ACC112 (cell line): ENCODE results near the gene MEF2B.

Experiments
- H2AFZ ChIP-seq: fragments of 200-600 bp; sonication (generic); one replicate; pipeline ENCODE4 v1.6.0; 2017; ENCODE audit warnings: antibody characterized with exemption, low read length; ENCODE audit not compliant: unreplicated experiment
- H3K27ac ChIP-seq: fragments of 200-600 bp; sonication (generic); 2 replicates; pipeline ENCODE4 v1.5.1; 2014; ENCODE audit warnings: low read depth, mild to moderate bottlenecking, antibody characterized with exemption, low read length, moderate library complexity
- H3K27me3 ChIP-seq: fragments of 200-600 bp; sonication (generic); 2 replicates; pipeline ENCODE4 v1.6.1; 2014; ENCODE audit warnings: mild to moderate bottlenecking, antibody characterized with exemption, low read length, moderate library complexity, mixed read lengths; ENCODE audit not compliant: insufficient read depth
- H3K36me3 ChIP-seq: fragments of 200-600 bp; sonication (generic); 2 replicates; pipeline ENCODE4 v1.6.1; 2016; ENCODE audit warnings: mild to moderate bottlenecking, antibody characterized with exemption, low read length, moderate library complexity, mixed read lengths; ENCODE audit not compliant: insufficient read depth
- H3K4me1 ChIP-seq: fragments of 200-600 bp; sonication (generic); one replicate; pipeline ENCODE4 v1.6.1; 2016; ENCODE audit warnings: low read length, mixed read lengths; ENCODE audit not compliant: insufficient read depth, unreplicated experiment, control insufficient read depth
- H3K4me3 ChIP-seq: fragments of 200-600 bp; sonication (generic); 2 replicates; pipeline ENCODE4 v1.5.1; 2014; ENCODE audit warnings: mild to moderate bottlenecking, low read depth, low read length
- H3K79me2 ChIP-seq: fragments of 200-600 bp; sonication (generic); one replicate; pipeline ENCODE4 v1.6.0; 2016; ENCODE audit warnings: low read length; ENCODE audit not compliant: control insufficient read depth, unreplicated experiment, insufficient read depth

Gene MEF2B

GRCh38 chr19:19170873-19171672 is 1.0 kb upstream of the MEF2B start:
- Histone ChIP-seq H3K4me3 (no peak overlapping the region), H3K36me3 (no peaks in the 10 kb centered on the region), H3K27me3 (no peaks in the 10 kb centered on the region), H3K79me2 (no peaks in the 10 kb centered on the region), H2AFZ (no peak overlapping the region), H3K27ac (no peak overlapping the region), H3K4me1 (peaks cover 7% of the 10 kb centered on the region)

- Histone ChIP-seq H3K4me1 (peaks cover 7% of the 10 kb centered on the region), H3K4me3 (no peak overlapping the region), H3K27ac (no peak overlapping the region), H3K79me2 (no peaks in the 10 kb centered on the region), H3K36me3 (no peaks in the 10 kb centered on the region), H3K27me3 (no peaks in the 10 kb centered on the region), H2AFZ (no peak overlapping the region)
These were observed 619 bp downstream of the MEF2B start for GRCh38 chr19:19169236-19170052.

GRCh38 chr19:19167612-19168011 is 2.5 kb downstream of the MEF2B start:
- Histone ChIP-seq H3K4me1 (peaks cover 7% of the 10 kb centered on the region), H3K27ac (no peak overlapping the region), H3K36me3 (no peaks in the 10 kb centered on the region), H3K27me3 (no peaks in the 10 kb centered on the region), H3K79me2 (no peaks in the 10 kb centered on the region), H2AFZ (no peak overlapping the region), H3K4me3 (no peak overlapping the region)

- Histone ChIP-seq H3K79me2 (no peaks in the 10 kb centered on the region), H3K27ac (no peak overlapping the region), H3K27me3 (no peaks in the 10 kb centered on the region), H2AFZ (no peak overlapping the region), H3K4me3 (no peak overlapping the region), H3K36me3 (no peaks in the 10 kb centered on the region), H3K4me1 (no peaks in the 10 kb centered on the region)
These were observed 4.7 kb downstream of the MEF2B start for GRCh38 chr19:19165396-19165795.

- H3K79me2 ChIP-seq: no peaks in the 10 kb centered on the region
- no peak overlapping the region for H2AFZ ChIP-seq
- H3K4me3 ChIP-seq: no peak overlapping the region
- H3K4me1 ChIP-seq: no peaks in the 10 kb centered on the region
- H3K27ac ChIP-seq: no peak overlapping the region
- no peaks in the 10 kb centered on the region for H3K27me3 ChIP-seq
- no peaks in the 10 kb centered on the region for H3K36me3 ChIP-seq
These were observed 7.6 kb downstream of the MEF2B start for GRCh38 chr19:19162495-19162894.

- H2AFZ ChIP-seq: no peak overlapping the region
- H3K27ac ChIP-seq: no peak overlapping the region
- H3K79me2 ChIP-seq: no peaks in the 10 kb centered on the region
- no peak overlapping the region for H3K4me3 ChIP-seq
- H3K36me3 ChIP-seq: no peaks in the 10 kb centered on the region
- no peaks in the 10 kb centered on the region for H3K4me1 ChIP-seq
- no peaks in the 10 kb centered on the region for H3K27me3 ChIP-seq
These were observed 9.5 kb downstream of the MEF2B start for GRCh38 chr19:19160461-19161035.

- Histone ChIP-seq H3K4me3 (no peak overlapping the region), H3K4me1 (no peaks in the 10 kb centered on the region), H2AFZ (no peak overlapping the region), H3K36me3 (no peaks in the 10 kb centered on the region), H3K79me2 (no peaks in the 10 kb centered on the region), H3K27ac (no peak overlapping the region), H3K27me3 (no peaks in the 10 kb centered on the region)
These were observed 10.5 kb downstream of the MEF2B start for GRCh38 chr19:19159534-19159933.

GRCh38 chr19:19157808-19158207 is 12.3 kb downstream of the MEF2B start:
- Histone ChIP-seq H3K27ac (no peak overlapping the region), H3K36me3 (no peaks in the 10 kb centered on the region)

GRCh38 chr19:19155495-19156219 is 14.4 kb downstream of the MEF2B start:
- H3K36me3 ChIP-seq: no peaks in the 10 kb centered on the region
- no peak overlapping the region for H3K27ac ChIP-seq
- no peak overlapping the region for H3K4me3 ChIP-seq
- no peaks in the 10 kb centered on the region for H3K79me2 ChIP-seq
- no peaks in the 10 kb centered on the region for H3K27me3 ChIP-seq
- no peak overlapping the region for H2AFZ ChIP-seq
- no peaks in the 10 kb centered on the region for H3K4me1 ChIP-seq

More at GRCh38 chr19:19157808-19158207, 12.3 kb downstream of the MEF2B start:
- no peaks in the 10 kb centered on the region for H3K4me1 ChIP-seq
- no peak overlapping the region for H3K4me3 ChIP-seq
- no peaks in the 10 kb centered on the region for H3K79me2 ChIP-seq
- H3K27me3 ChIP-seq: no peaks in the 10 kb centered on the region
- no peak overlapping the region for H2AFZ ChIP-seq

GRCh38 chr19:19154768-19155494 is 15.1 kb downstream of the MEF2B start:
- no peak overlapping the region for H3K4me3 ChIP-seq
- H3K27ac ChIP-seq: no peak overlapping the region

More at GRCh38 chr19:19154768-19155494, 15.1 kb downstream of the MEF2B start:
- no peaks in the 10 kb centered on the region for H3K36me3 ChIP-seq
- H2AFZ ChIP-seq: no peak overlapping the region
- no peaks in the 10 kb centered on the region for H3K79me2 ChIP-seq
- H3K4me1 ChIP-seq: no peaks in the 10 kb centered on the region
- no peaks in the 10 kb centered on the region for H3K27me3 ChIP-seq
